ENCODE data around the gene PTP4A1.
A peak's percentile ranks its signal among the peaks of the same experiment; 100 is the strongest.
"Not testable (repeated sequence)": the region's sequence is repeated elsewhere in the genome, so short reads cannot be mapped to it uniquely, and the experiment has no call there.

Gene PTP4A1

DNA sequence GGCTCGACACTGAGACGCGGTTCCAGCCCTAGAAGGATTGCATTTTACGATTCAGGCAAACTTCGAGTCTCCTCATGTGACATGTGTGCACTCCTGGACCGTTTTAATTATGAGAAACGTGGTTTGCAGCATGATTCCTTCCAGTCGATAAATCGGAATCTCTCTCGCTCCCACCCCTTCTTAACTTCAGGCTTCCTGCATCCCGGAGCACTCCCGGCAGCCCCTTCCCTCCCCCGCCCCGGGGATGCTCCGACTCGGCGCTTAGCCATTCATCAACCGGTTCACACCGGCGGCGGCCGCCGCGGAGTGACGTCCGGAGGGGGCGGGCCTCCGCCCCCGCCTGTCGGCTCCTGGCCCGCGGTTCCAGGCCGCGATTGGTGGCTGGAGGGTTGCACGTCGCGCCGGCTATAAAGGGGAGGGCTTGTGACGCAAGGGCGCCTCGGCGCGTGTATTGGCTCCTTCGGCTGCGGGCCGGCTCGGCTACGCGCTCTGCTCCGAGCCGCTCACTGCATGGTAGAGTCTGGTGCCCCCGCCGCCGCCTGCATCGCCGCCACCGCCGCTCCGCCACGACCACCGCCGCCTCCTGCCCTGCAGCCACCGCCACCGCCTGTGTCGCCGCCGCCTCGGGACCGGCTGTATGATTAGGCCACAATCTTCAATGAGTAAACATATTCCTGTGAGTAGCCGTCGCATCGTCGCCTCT is at the start of gene PTP4A1, which contains the start of gene LOC128125822:
Gene PTP4A1 (plus strand): TSS at position 437 of the 703 bp plus-strand sequence. CDS start 4,401 bp downstream, outside the sequence.
Gene LOC128125822 (plus strand): TSS at position 437 of the 703 bp plus-strand sequence.
- TF ChIP-seq, protein P1, sequence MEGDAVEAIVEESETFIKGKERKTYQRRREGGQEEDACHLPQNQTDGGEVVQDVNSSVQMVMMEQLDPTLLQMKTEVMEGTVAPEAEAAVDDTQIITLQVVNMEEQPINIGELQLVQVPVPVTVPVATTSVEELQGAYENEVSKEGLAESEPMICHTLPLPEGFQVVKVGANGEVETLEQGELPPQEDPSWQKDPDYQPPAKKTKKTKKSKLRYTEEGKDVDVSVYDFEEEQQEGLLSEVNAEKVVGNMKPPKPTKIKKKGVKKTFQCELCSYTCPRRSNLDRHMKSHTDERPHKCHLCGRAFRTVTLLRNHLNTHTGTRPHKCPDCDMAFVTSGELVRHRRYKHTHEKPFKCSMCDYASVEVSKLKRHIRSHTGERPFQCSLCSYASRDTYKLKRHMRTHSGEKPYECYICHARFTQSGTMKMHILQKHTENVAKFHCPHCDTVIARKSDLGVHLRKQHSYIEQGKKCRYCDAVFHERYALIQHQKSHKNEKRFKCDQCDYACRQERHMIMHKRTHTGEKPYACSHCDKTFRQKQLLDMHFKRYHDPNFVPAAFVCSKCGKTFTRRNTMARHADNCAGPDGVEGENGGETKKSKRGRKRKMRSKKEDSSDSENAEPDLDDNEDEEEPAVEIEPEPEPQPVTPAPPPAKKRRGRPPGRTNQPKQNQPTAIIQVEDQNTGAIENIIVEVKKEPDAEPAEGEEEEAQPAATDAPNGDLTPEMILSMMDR (IDR thresholded peaks at IDR 0.05; ENCODE audit: insufficient read depth, missing control alignments), result no peak
- no peak for FAIRE-seq

GRCh38 chr6:63522911-63523287 is 49.4 kb upstream of the PTP4A1 start:
- FAIRE-seq; DNase-seq (ENCODE audit: insufficient read length, low spot score): not testable (repeated sequence)

More for the DNA sequence above, at the start of gene PTP4A1, which contains the start of gene LOC128125822:
- DNase-seq (ENCODE audit: insufficient read length, low spot score), result peak; percentile 53

- DNase-seq (ENCODE audit: insufficient read length, low spot score) (no peak), FAIRE-seq (no peak)
- TF ChIP-seq, protein P1 (IDR thresholded peaks at IDR 0.05; ENCODE audit: insufficient read depth, missing control alignments), result no peak
Observed at GRCh38 chr6:63523630-63524029, 48.6 kb upstream of the PTP4A1 start.

- TF ChIP-seq, protein P1 (IDR thresholded peaks at IDR 0.05; ENCODE audit: insufficient read depth, missing control alignments), result no peak
- FAIRE-seq (no peak), DNase-seq (ENCODE audit: insufficient read length, low spot score) (no peak)
Observed at GRCh38 chr6:63525186-63525878, 46.9 kb upstream of the PTP4A1 start.

- no peak for DNase-seq (ENCODE audit: insufficient read length, low spot score)
- no peak for FAIRE-seq
- TF ChIP-seq, protein P1 (IDR thresholded peaks at IDR 0.05; ENCODE audit: insufficient read depth, missing control alignments), result no peak
Observed at GRCh38 chr6:63526931-63527330, 45.3 kb upstream of the PTP4A1 start.

DNA sequence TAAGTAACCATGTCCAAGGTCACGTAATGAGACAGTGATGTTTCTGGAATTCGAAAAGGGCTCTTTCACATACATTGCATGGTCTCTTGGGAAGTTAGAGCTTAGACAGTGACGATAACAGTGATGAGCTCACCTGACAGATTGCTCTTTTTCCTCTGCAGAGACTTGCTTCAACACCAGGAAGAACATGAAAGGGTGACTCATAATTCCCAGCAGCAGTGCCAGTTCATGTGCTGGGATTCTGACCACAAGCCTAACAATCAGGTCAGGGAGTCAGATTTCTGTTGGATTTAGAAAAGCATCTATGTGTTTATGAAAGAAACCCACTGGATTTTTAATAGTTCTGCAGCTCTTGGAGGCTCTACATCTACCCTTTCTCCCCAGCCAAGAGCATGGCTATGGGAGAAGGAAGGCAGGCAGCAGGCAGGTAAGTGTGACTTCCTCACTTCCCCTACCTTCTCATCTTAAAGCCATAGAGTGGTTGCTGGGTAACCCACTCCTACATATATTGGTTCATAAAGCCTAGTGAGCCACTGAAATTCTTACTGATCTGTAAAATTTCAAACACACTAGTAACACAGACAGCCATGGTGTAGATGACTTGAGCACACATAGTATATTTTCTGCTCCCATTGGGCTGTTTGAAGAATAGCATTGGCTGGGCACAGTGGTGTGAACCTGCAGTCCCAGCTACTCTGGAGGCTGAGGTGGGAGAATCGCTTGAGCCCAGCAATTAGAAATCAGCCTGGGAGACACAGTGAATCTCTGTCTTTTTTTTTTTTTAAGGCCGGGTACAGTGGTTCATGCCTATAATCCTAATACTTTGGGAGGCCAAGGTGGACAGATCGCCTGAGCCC is 44.4 kb upstream of the PTP4A1 start:
- FAIRE-seq, result no peak

DNA sequence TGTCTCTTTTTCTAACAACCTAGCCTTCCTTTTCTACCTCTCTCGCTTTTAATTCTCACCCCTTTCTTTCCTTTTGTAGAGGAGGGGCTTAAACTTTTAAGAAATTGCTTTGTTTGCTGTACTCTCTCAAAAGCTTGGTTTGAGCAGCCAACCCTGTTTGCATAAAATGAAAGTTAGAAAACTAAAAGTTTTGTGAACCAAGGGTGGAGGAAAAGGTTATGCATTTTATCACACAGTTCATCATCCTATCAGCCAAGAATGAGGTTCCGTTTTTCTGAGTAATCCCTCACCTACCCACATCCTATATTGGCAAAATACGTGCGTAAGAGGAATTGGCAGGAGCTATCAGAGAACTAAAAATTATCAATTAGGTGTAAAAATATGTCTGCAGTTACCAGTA is 42.8 kb upstream of the PTP4A1 start:
- FAIRE-seq (no peak), DNase-seq (ENCODE audit: insufficient read length, low spot score) (no peak)
- TF ChIP-seq, protein P1 (IDR thresholded peaks at IDR 0.05; ENCODE audit: insufficient read depth, missing control alignments), result no peak

More for the DNA sequence above, 44.4 kb upstream of the PTP4A1 start:
- DNase-seq (ENCODE audit: insufficient read length, low spot score), result no peak
- TF ChIP-seq, protein P1 (IDR thresholded peaks at IDR 0.05; ENCODE audit: insufficient read depth, missing control alignments), result no peak

Data from D721Med (cell line).